ENCODE measurements around the gene SPRED2.

Gene SPRED2

GRCh38 chr2:65388596-65389390 lies 43.6 kb downstream of the SPRED2 start:
- FAIRE-seq, result no peak
- no peak for DNase-seq (ENCODE audit: low spot score)

- no peak for DNase-seq (ENCODE audit: low spot score)
- no peak for FAIRE-seq
Observed at GRCh38 chr2:65388051-65388531, 44.3 kb downstream of the SPRED2 start.

- FAIRE-seq (no peak), DNase-seq (ENCODE audit: low spot score) (no peak)
Observed at GRCh38 chr2:65386989-65387388, 45.4 kb downstream of the SPRED2 start.

- DNase-seq (ENCODE audit: low spot score) (no peak), FAIRE-seq (no peak)
Observed at GRCh38 chr2:65386344-65386743, 46.1 kb downstream of the SPRED2 start.

- FAIRE-seq (no peak), DNase-seq (ENCODE audit: low spot score) (no peak)
Observed at GRCh38 chr2:65383541-65384488, 48.6 kb downstream of the SPRED2 start.

GRCh38 chr2:65382776-65383357 lies 49.5 kb downstream of the SPRED2 start:
- peak; percentile 91 for DNase-seq (ENCODE audit: low spot score)
- FAIRE-seq, result peak; percentile 83

GRCh38 chr2:65382323-65382722 lies 50.1 kb downstream of the SPRED2 start:
- FAIRE-seq (no peak), DNase-seq (ENCODE audit: low spot score) (peak; percentile 12)

GRCh38 chr2:65381607-65382051 lies 50.8 kb downstream of the SPRED2 start:
- DNase-seq (ENCODE audit: low spot score) (no peak), FAIRE-seq (no peak)

GRCh38 chr2:65380255-65380654 lies 52.1 kb downstream of the SPRED2 start:
- no peak for FAIRE-seq
- DNase-seq (ENCODE audit: low spot score), result no peak

- DNase-seq (ENCODE audit: low spot score) (no peak), FAIRE-seq (no peak)
Observed at GRCh38 chr2:65379721-65380171, 52.7 kb downstream of the SPRED2 start.

GRCh38 chr2:65379223-65379622 lies 53.2 kb downstream of the SPRED2 start:
- no peak for FAIRE-seq

GRCh38 chr2:65378290-65378689 lies 54.1 kb downstream of the SPRED2 start:
- DNase-seq (ENCODE audit: low spot score) (no peak), FAIRE-seq (no peak)

More at GRCh38 chr2:65379223-65379622, 53.2 kb downstream of the SPRED2 start:
- no peak for DNase-seq (ENCODE audit: low spot score)

- DNase-seq (ENCODE audit: low spot score), result peak; percentile 86
- FAIRE-seq, result peak; percentile 88
Observed at GRCh38 chr2:65377556-65378192, 54.7 kb downstream of the SPRED2 start.

- FAIRE-seq, result no peak
- DNase-seq (ENCODE audit: low spot score), result no peak
Observed at GRCh38 chr2:65375723-65376122, 56.7 kb downstream of the SPRED2 start.

- no peak for FAIRE-seq
- no peak for DNase-seq (ENCODE audit: low spot score)
Observed at GRCh38 chr2:65374999-65375398, 57.4 kb downstream of the SPRED2 start.

GRCh38 chr2:65374575-65374974 lies 57.8 kb downstream of the SPRED2 start:
- DNase-seq (ENCODE audit: low spot score) (no peak), FAIRE-seq (no peak)

- DNase-seq (ENCODE audit: low spot score) (no peak), FAIRE-seq (no peak)
Observed at GRCh38 chr2:65373365-65373918, 59.0 kb downstream of the SPRED2 start.

GRCh38 chr2:65372619-65373018 lies 59.8 kb downstream of the SPRED2 start:
- FAIRE-seq (no peak), DNase-seq (ENCODE audit: low spot score) (no peak)

- FAIRE-seq, result no peak
- no peak for DNase-seq (ENCODE audit: low spot score)
Observed at GRCh38 chr2:65371074-65371434, 61.3 kb downstream of the SPRED2 start.

- FAIRE-seq (no peak), DNase-seq (ENCODE audit: low spot score) (peak; percentile 31)
Observed at GRCh38 chr2:65370387-65371073, 61.9 kb downstream of the SPRED2 start.

Data from RCC 7860 (cell line).